GM18861 (cell line): Measurements from ENCODE around the gene YJEFN3.

Experiments used
- ATAC-seq: cut with Tn5 transposase; IDR thresholded peaks from one replicate; pipeline ENCODE4 v1.9.1; 2021; ENCODE audit not compliant: unreplicated experiment

The YJEFN3 gene

GRCh38 chr19:19575411-19575810 is 46.7 kb downstream of the YJEFN3 start:
- ATAC-seq: no peak

- ATAC-seq: no peak
These were observed 49.5 kb downstream of the YJEFN3 start for GRCh38 chr19:19578252-19578651.

- no peak for ATAC-seq
These were observed 51.0 kb downstream of the YJEFN3 start for GRCh38 chr19:19579533-19580361.

GRCh38 chr19:19580418-19580817 is 51.7 kb downstream of the YJEFN3 start:
- ATAC-seq: no peak

- no peak for ATAC-seq
These were observed 52.7 kb downstream of the YJEFN3 start for GRCh38 chr19:19581391-19581790.

GRCh38 chr19:19582471-19582870 is 53.8 kb downstream of the YJEFN3 start:
- no peak for ATAC-seq

- ATAC-seq: no peak
These were observed 55.6 kb downstream of the YJEFN3 start for GRCh38 chr19:19584356-19584755.
